HG03460 (cell line): ENCODE data around the gene DHX29.

Experiments used
- ATAC-seq: cut with Tn5 transposase; IDR thresholded peaks from one replicate; pipeline ENCODE4 v1.9.1; 2021; ENCODE audit not compliant: unreplicated experiment

DHX29 gene

GRCh38 chr5:55232985-55233928, 74.2 kb downstream of the DHX29 start, which contains the start of gene CCNO:
CCNO (minus strand) TSS chr5:55233608; CDS start chr5:55233523, 85 bp downstream.
- peak; percentile 64 for ATAC-seq

DNA sequence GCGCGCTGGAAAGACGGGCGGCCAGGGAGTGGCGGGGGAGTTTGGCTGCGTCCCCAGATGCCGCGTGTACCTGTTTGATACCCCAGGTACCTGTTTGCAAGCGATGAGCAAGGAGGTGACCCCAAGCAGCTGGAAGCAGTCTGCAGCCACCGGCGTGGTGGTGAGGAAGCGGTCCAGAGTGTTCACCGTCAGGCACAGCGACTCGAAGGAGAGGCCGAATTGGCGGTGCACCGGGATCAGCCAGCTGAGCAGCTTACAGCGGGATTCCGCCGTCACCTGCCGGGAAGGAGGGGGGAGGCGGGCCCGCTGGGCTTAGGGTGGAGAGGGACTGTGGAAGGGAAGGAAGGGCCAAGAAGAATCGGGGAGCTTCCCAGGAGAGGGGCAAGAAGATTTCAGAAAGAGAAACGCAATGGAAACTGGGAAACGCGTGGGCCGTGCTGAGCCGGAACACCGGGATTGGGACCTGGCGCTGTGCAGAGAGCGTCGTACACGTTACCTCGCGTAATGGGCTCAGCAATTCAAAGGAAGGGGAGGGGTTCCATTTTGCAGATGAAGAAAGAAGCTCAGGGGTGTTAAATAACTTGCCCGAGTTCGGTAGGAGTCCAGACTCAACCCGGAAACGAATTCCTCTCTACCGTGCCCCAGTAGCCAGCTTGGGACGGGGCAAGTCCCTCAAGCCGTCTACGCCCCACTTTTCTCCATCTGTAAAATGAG, 75.1 kb downstream of the DHX29 start:
- ATAC-seq = peak; percentile 6

GRCh38 chr5:55231919-55232270, 75.6 kb downstream of the DHX29 start:
- no peak for ATAC-seq

- no peak for ATAC-seq
Measured at GRCh38 chr5:55231029-55231918, 76.2 kb downstream of the DHX29 start.

- no peak for ATAC-seq
Measured at GRCh38 chr5:55230086-55230629, 77.3 kb downstream of the DHX29 start.

GRCh38 chr5:55227664-55228430, 79.6 kb downstream of the DHX29 start:
- no peak for ATAC-seq

DNA sequence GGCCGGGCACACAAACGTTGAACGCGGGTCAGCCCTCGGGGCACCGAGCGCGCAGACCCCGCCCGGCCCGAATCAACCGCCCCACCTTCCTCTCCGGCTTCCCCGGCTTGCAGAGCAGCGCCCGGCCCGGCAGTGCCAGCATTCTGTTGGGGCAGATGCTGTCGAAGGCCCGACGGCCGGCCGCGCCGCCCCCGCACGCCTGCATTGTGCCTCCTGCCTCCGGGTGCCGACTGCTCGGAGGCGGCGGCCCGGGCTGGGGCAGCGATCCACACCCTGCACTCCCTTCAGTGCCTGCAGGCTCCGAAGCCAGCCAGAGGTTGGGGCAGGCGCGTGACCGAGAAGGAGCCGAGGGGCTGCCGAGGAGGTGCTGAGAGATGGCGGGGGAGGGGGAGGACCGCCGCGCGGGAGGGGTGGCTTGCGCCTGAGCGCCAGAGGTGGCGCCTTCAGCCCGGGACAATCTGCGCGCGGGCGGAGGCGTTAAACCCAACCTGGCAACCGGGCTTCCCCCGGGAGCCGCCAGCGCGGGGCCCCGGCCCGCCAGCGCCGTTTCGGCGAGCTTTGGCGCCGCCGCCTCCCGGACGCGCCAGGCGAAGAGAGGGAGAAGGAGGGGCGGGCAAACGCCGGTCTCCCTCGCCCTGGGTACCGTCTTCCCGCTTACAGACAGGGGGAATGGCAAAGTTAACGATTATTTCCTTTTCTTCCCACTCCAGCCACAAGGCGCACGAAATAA, 80.4 kb downstream of the DHX29 start, which contains the start of gene MCIDAS:
Gene MCIDAS (minus strand): TSS at position 382 of the 730 bp plus-strand sequence. CDS start 177 bp downstream, at position 205.
- ATAC-seq = peak; percentile 53

- ATAC-seq = peak; percentile 58
Measured at GRCh38 chr5:55226027-55226933, 81.2 kb downstream of the DHX29 start.

DNA sequence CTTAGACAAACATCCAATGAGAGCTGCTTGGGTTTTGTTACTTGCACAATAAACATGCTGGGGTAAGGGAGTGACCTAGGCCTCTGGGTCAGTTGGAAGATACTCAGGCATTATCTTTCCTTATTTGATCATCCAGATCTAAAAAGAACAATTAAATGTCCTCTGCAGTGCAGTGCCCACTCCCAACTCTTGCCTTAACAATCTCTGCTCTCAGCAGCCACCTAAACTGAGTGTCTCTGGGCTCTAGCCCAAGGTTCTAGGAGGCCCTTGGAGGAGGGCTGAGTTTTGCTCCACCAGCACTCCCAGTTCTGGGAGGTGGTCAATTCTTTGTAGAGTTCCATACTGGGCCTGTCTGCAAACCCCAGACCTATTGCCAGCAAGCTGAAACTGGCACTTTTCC, 82.1 kb downstream of the DHX29 start:
- ATAC-seq = no peak

GRCh38 chr5:55223812-55224240, 83.7 kb downstream of the DHX29 start:
- no peak for ATAC-seq

- ATAC-seq = no peak
Measured at GRCh38 chr5:55222985-55223811, 84.3 kb downstream of the DHX29 start.

- ATAC-seq = no peak
Measured at GRCh38 chr5:55222092-55222984, 85.2 kb downstream of the DHX29 start.

- no peak for ATAC-seq
Measured at GRCh38 chr5:55220433-55221185, 86.9 kb downstream of the DHX29 start.

DNA sequence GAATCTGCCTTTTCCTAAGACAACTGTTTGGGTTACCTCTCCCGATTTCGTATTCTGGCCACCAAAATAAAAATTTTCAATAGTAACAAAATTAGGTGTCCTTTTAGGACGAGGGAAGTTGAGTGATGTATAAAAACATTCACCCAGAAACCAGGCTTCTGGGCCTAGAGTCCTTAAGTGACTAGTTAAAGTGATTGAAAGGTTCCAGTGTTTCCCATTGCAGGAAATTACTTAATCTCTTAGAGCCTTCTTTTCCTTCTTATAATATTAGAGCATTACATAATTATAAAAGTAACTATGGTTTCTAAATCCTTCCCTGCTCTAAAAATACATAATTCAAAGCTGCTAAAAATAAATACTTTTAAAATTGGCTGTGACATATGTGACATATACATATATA, 87.7 kb downstream of the DHX29 start:
- no peak for ATAC-seq

- no peak for ATAC-seq
Measured at GRCh38 chr5:55218967-55219366, 88.5 kb downstream of the DHX29 start.
